CD8-positive, alpha-beta memory T cell (primary cell): ENCODE data around the gene CLEC19A. TPM values are rescaled to one million over a fixed set of nuclear protein-coding genes. Genes with fewer than 3 reads are reported as not detected.

Source experiments
- CTCF ChIA-PET: fragments of 350-600 bp; sonication (Branson Sonifier 250); formaldehyde crosslinking; loops from one replicate; lab custom pipeline; 2021; ENCODE audit warnings: antibody characterized with exemption; lab: Charles Lee
- POLR2A ChIA-PET: fragments of 350-600 bp; sonication (Branson Sonifier 250); formaldehyde crosslinking; loops from one replicate; lab custom pipeline; 2021; ENCODE audit warnings: antibody characterized with exemption; lab: Charles Lee
- DNase-seq, 5 donors: peaks; one replicate each; pipeline versions ENCODE4 v3.0.0 to v3.0.0-alpha.2; 2020 to 2022; ENCODE audit warnings: mixed read lengths in 1 of 5
- H3K27ac ChIP-seq: one replicate; pipeline ENCODE4 v1.7.0; 2013; ENCODE audit warnings: low read depth, mild to moderate bottlenecking, low read length, moderate library complexity
- H3K27me3 ChIP-seq: 2 replicates; pipeline ENCODE4 v1.7.0; 2013; ENCODE audit warnings: low read length, mild to moderate bottlenecking; ENCODE audit not compliant: insufficient read depth, poor library complexity, severe bottlenecking
- H3K36me3 ChIP-seq: 2 replicates; pipeline ENCODE4 v1.7.0; 2013; ENCODE audit warnings: mild to moderate bottlenecking, low read length, moderate library complexity; ENCODE audit not compliant: insufficient read depth
- H3K4me1 ChIP-seq: 2 replicates; pipeline ENCODE4 v1.7.0; 2013; ENCODE audit warnings: mild to moderate bottlenecking, low read length, moderate library complexity; ENCODE audit not compliant: insufficient read depth
- H3K4me3 ChIP-seq: 2 replicates; pipeline ENCODE4 v1.7.0; 2013; ENCODE audit warnings: mild to moderate bottlenecking, low read length
- H3K9me3 ChIP-seq: 2 replicates; pipeline ENCODE4 v1.7.0; 2013; ENCODE audit warnings: mild to moderate bottlenecking, low read length
- H3K27ac Mint-ChIP-seq, 8 donors: one replicate each; pipeline ENCODE4 v1.8.0; 2020 to 2021; ENCODE audit warnings: mixed read lengths in 8 of 8, mild to moderate bottlenecking in 6 of 8, inconsistent platforms in 3 of 8, moderate library complexity in 3 of 8
- H3K27me3 Mint-ChIP-seq, 2 donors: one replicate each; pipeline ENCODE4 v1.8.0; 2020 to 2021; ENCODE audit warnings: mixed read lengths in 2 of 2, mild to moderate bottlenecking in 1 of 2, moderate library complexity in 1 of 2
- H3K36me3 Mint-ChIP-seq, 3 donors: one replicate each; pipeline ENCODE4 v1.8.0; 2020 to 2021; ENCODE audit warnings: mixed read lengths in 3 of 3, inconsistent platforms in 1 of 3, mild to moderate bottlenecking in 1 of 3
- H3K4me1 Mint-ChIP-seq, 3 donors: one replicate each; pipeline ENCODE4 v1.8.0; 2020 to 2021; ENCODE audit warnings: mixed read lengths in 3 of 3, inconsistent platforms in 1 of 3, mild to moderate bottlenecking in 1 of 3
- H3K4me3 Mint-ChIP-seq, 7 donors: one replicate each; pipeline ENCODE4 v1.8.0; 2020 to 2021; ENCODE audit warnings: mixed read lengths in 7 of 7, mild to moderate bottlenecking in 6 of 7, moderate library complexity in 4 of 7, inconsistent platforms in 2 of 7
- H3K9me3 Mint-ChIP-seq, 5 donors: one replicate each; pipeline ENCODE4 v1.8.0; 2020 to 2022; ENCODE audit warnings: mixed read lengths in 5 of 5, mild to moderate bottlenecking in 3 of 5, moderate library complexity in 2 of 5, inconsistent platforms in 1 of 5
- polyA plus RNA-seq: library from polyadenylated mRNA; unstranded; fragments of 300-500 nt; fragmentation: Illumina TruSeq; gene quantifications from one replicate; pipeline ENCODE4 v1.2.3, GENCODE V29; 2021
- total RNA-seq, 2 experiments: library from RNA; stranded (reverse); gene quantifications; one replicate each; pipeline ENCODE4 v1.2.3, GENCODE V29; 2021

Gene CLEC19A
- total and polyA plus RNA-seq, 3 experiments from 2014 or later = not detected

DNA sequence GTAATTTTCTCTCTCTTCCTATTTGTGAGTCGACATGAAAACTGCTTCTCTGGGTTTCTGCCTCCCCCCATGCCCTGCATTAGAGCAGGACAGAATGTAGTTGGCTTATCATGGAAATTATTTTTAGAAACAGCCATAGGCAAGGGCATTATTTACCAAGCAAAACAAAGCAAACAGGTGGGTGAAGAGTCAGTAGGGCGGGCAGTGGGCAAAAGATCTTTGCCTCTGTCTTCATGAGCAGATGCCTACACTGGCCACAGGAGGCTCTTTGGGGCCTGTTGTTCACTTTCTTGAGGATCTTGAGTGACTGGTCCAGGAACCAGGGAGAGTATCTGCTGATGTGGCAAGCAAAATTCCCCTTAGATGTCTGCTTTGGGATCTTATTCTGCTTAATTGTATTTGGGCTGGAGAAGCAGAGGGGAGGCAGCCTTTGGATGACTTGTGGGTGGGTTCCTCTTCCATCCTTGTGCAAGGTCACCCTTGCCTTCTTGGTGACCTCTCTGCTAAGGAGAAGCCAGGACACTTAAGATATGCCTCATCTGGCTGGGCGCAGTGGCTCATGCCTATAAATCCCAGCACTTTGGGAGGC, 42.5 kb upstream of the CLEC19A start:
- H3K4me3 Mint-ChIP-seq = no peak overlapping the region
- ChIA-PET CTCF (no interaction called here), POLR2A (no interaction called here)
- H3K36me3 ChIP-seq = no peaks in the 10 kb centered on the region
- peaks cover 0 to 3% (median 0%) of the 10 kb centered on the region in 5 donors for H3K9me3 Mint-ChIP-seq
- no peaks in the 10 kb centered on the region for H3K4me1 ChIP-seq
- no peak for DNase-seq
- no peaks in the 10 kb centered on the region for H3K4me1 Mint-ChIP-seq
- peaks cover 3% of the 10 kb centered on the region in 2 donors for H3K27me3 Mint-ChIP-seq
- H3K9me3 ChIP-seq = no peaks in the 10 kb centered on the region
- no peaks in the 10 kb centered on the region for H3K27me3 ChIP-seq
- H3K36me3 Mint-ChIP-seq = no peaks in the 10 kb centered on the region
- H3K27ac ChIP-seq = no peak overlapping the region
- H3K27ac Mint-ChIP-seq = no peak overlapping the region
- H3K4me3 ChIP-seq = no peak overlapping the region

DNA sequence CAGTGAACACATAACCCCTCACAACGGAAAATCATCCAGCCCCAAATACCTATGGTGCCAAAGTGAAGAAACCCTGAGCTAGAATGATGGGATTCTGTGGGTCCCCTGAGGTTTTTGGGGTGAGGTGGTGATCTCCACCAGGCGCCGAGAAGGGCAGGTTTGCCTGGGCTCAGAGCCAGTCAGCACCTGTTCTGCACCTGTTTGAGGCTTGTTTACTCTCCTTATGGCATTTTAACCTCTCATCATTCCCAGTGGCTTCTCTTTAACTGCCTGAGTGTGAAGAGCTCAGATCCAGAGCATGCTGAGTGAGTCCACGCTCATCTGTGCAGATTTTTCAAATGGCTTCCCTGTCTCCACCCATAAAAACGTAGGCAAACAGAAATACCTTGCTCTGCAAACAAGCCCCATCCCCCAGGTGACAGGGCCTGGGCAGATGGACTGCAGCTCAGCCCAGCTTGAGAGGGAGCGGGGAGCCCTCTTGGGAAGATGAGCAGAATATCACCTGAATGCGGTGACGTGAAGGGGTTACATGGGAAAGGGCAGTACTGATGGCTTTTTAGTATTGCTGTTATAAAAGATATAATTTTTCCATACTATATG, 40.1 kb upstream of the CLEC19A start:
- H3K4me3 ChIP-seq = no peak overlapping the region
- no peaks in the 10 kb centered on the region for H3K36me3 Mint-ChIP-seq
- no peak for DNase-seq
- no peaks in the 10 kb centered on the region for H3K27me3 ChIP-seq
- no peak overlapping the region for H3K4me3 Mint-ChIP-seq
- H3K27ac ChIP-seq = no peak overlapping the region
- H3K4me1 Mint-ChIP-seq = no peaks in the 10 kb centered on the region
- peaks cover 3% of the 10 kb centered on the region in 2 donors for H3K27me3 Mint-ChIP-seq
- CTCF ChIA-PET = no interaction called here
- H3K27ac Mint-ChIP-seq = no peak overlapping the region
- peaks cover 0 to 3% (median 0%) of the 10 kb centered on the region in 5 donors for H3K9me3 Mint-ChIP-seq
- no peaks in the 10 kb centered on the region for H3K4me1 ChIP-seq
- no peaks in the 10 kb centered on the region for H3K36me3 ChIP-seq
- POLR2A ChIA-PET = no interaction called here
- no peaks in the 10 kb centered on the region for H3K9me3 ChIP-seq

DNA sequence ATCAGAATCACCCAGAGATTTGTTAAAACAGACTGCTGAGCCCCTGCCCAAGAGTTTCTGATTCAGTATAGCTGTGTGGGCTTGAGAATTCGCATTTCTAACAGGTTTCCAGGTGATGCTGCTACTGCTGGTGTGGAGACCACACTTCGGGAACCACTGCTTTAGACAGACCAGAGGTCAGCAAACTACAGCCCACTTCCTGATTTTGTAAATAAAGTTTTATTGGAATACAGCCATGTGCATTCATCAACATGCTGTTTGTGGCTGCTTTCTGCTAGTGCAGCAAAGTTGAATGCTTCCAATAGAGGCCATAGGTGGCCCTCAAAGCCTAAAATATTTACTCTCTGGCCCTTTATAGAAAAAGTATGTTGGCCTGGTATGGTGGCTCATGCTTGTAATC, 32.6 kb upstream of the CLEC19A start:
- H3K27ac ChIP-seq = no peak overlapping the region
- peaks cover 4 to 15% of the 10 kb centered on the region in 2 donors for H3K27me3 Mint-ChIP-seq
- no peaks in the 10 kb centered on the region for H3K4me1 Mint-ChIP-seq
- no peak overlapping the region for H3K4me3 Mint-ChIP-seq
- H3K36me3 Mint-ChIP-seq = no peaks in the 10 kb centered on the region
- H3K4me1 ChIP-seq = no peaks in the 10 kb centered on the region
- no peak for DNase-seq
- ChIA-PET POLR2A (no interaction called here), CTCF (no interaction called here)
- no peaks in the 10 kb centered on the region for H3K36me3 ChIP-seq
- H3K27ac Mint-ChIP-seq = no peak overlapping the region
- H3K27me3 ChIP-seq = no peaks in the 10 kb centered on the region
- H3K4me3 ChIP-seq = no peak overlapping the region
- H3K9me3 ChIP-seq = no peaks in the 10 kb centered on the region
- no peaks in the 10 kb centered on the region for H3K9me3 Mint-ChIP-seq

DNA sequence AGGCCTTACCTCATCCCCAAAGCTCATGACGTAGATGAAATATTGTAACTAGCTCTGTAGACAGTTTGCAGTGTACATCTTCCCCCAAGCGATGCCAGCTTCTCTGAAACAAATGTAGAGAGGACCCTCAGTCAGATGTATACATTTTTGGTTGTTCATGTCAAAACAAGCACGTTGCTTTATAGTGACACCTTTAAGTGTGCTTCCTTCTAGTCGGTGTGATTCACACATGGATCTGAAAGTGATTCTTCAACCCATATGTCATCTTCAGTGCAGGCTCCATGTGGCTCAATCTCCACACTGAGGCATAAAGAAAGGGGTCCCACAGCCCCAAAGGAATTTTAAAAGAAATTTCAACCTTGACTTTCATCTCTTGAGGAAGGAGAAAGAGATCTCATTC, 30.9 kb upstream of the CLEC19A start:
- H3K36me3 ChIP-seq = no peaks in the 10 kb centered on the region
- Mint-ChIP-seq H3K27me3 (peaks cover 7 to 22% of the 10 kb centered on the region in 2 donors), H3K4me3 (no peak overlapping the region), H3K4me1 (no peaks in the 10 kb centered on the region), H3K36me3 (no peaks in the 10 kb centered on the region), H3K9me3 (no peaks in the 10 kb centered on the region), H3K27ac (no peak overlapping the region)
- no peaks in the 10 kb centered on the region for H3K27me3 ChIP-seq
- no peak overlapping the region for H3K4me3 ChIP-seq
- no peaks in the 10 kb centered on the region for H3K4me1 ChIP-seq
- DNase-seq = no peak
- CTCF ChIA-PET = no interaction called here
- no peaks in the 10 kb centered on the region for H3K9me3 ChIP-seq
- no peak overlapping the region for H3K27ac ChIP-seq
- POLR2A ChIA-PET = no interaction called here

DNA sequence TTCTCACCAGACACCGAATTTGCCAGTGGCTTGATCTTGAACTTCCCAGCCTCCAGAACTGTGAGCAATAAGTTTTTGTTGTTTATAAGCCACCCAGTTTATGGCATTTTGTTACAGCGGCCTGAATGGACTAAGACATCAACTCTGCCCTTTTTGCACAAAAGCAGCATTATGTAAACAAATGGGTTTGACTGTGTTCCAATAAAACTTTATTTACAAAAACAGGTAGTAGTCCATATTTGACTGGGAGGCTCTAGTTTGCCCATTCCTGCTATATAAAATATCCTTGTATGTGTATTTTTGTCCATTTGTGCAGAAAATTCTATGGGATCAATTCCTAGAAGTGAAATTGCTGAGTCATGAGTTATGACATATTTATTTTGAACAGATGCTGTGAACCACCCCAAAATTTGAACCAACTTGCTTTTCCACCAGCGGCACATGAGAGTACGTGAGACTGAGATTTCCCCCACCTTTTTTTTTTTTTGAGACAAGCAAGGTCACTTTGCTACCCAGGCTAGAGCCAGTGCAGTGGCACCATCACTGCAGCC, 21.3 kb upstream of the CLEC19A start:
- H3K27me3 ChIP-seq = no peaks in the 10 kb centered on the region
- no peaks in the 10 kb centered on the region for H3K36me3 ChIP-seq
- peaks cover 0 to 3% of the 10 kb centered on the region in 2 donors for H3K27me3 Mint-ChIP-seq
- H3K27ac Mint-ChIP-seq = no peak overlapping the region
- CTCF ChIA-PET = no interaction called here
- no peaks in the 10 kb centered on the region for H3K4me1 ChIP-seq
- H3K9me3 Mint-ChIP-seq = peaks cover 4 to 15% (median 7%) of the 10 kb centered on the region in 5 donors
- H3K36me3 Mint-ChIP-seq = no peaks in the 10 kb centered on the region
- no peak overlapping the region for H3K4me3 Mint-ChIP-seq
- H3K4me3 ChIP-seq = no peak overlapping the region
- POLR2A ChIA-PET = no interaction called here
- DNase-seq = no peak
- no peaks in the 10 kb centered on the region for H3K4me1 Mint-ChIP-seq
- no peaks in the 10 kb centered on the region for H3K9me3 ChIP-seq
- no peak overlapping the region for H3K27ac ChIP-seq

DNA sequence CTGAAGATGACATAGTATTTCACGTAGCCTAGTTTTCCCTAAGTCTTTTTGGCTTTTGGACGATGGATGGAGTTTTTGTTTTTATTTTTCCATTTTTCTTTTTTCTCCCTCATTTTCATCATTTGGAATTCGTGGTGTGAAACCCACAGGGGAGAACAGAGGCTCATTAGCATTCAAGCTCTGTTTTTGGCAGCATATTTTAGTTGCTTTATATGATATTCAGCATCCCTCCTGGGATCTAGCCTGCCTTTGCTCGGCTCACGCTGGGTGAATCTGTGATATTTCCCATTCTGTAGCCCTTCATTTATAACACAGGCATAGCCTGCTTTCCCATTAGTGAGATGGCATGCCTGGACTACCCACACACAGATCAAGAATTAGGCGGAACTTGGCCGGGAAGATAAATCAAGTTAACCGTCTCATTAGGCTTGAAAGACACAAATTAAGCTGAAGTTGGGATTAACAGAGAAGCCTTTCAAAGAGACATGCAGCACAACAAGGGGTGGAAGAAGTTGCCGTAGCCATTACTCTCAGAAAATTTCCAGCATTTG, 20.1 kb upstream of the CLEC19A start:
- Mint-ChIP-seq H3K27me3 (no peaks in the 10 kb centered on the region), H3K27ac (no peak overlapping the region), H3K9me3 (peaks cover 4 to 15% (median 7%) of the 10 kb centered on the region in 5 donors), H3K4me3 (no peak overlapping the region), H3K4me1 (no peaks in the 10 kb centered on the region), H3K36me3 (no peaks in the 10 kb centered on the region)
- ChIA-PET POLR2A (no interaction called here), CTCF (no interaction called here)
- Histone ChIP-seq H3K4me3 (no peak overlapping the region), H3K27me3 (no peaks in the 10 kb centered on the region), H3K36me3 (no peaks in the 10 kb centered on the region), H3K4me1 (no peaks in the 10 kb centered on the region), H3K27ac (no peak overlapping the region), H3K9me3 (no peaks in the 10 kb centered on the region)
- DNase-seq = no peak

DNA sequence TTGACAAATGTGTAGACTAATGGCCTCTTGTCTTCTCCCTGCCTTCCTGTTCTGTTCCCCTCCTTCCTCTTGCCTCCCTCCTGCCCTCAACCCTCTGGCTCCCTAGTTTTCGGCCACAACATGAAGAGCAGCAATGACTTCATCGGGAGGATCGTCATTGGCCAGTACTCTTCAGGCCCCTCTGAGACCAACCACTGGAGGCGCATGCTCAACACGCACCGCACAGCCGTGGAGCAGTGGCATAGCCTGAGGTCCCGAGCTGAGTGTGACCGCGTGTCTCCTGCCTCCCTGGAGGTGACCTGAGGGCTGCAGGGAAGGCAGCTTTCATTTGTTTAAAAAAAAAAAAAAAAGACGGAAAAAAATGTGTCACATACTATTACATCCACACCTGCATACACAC, 18.8 kb upstream of the CLEC19A start:
- H3K27ac ChIP-seq = no peak overlapping the region
- H3K9me3 ChIP-seq = no peaks in the 10 kb centered on the region
- Mint-ChIP-seq H3K36me3 (no peaks in the 10 kb centered on the region), H3K4me1 (no peaks in the 10 kb centered on the region), H3K27ac (no peak overlapping the region), H3K9me3 (peaks cover 4 to 15% (median 7%) of the 10 kb centered on the region in 5 donors), H3K4me3 (peak overlapping the region in 1 of 7 donors; percentile 34), H3K27me3 (peaks cover 2 to 3% of the 10 kb centered on the region in 2 donors)
- ChIA-PET POLR2A (no interaction called here), CTCF (no interaction called here)
- no peak for DNase-seq
- no peaks in the 10 kb centered on the region for H3K27me3 ChIP-seq
- H3K4me1 ChIP-seq = no peaks in the 10 kb centered on the region
- no peaks in the 10 kb centered on the region for H3K36me3 ChIP-seq
- no peak overlapping the region for H3K4me3 ChIP-seq

DNA sequence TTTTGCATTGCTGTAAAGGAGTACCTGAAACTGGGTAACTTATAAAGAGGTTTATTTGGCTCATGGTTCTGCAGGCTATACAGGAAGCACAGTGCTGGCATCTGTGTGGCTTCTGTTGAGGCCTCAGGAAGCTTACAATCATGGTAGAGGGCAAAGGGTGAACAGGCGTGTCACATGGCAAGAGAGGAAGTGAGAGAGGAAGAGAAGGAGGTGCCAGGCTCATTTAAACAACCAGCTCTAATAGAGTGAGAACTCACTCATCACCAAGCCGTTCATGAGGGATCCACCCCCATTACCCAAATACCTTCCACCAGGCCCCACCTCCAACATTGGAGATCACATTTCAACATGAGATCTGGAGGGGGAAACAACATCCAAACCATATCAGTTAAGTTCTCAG, 16.4 kb upstream of the CLEC19A start:
- no peaks in the 10 kb centered on the region for H3K36me3 Mint-ChIP-seq
- ChIA-PET CTCF (no interaction called here), POLR2A (no interaction called here)
- Histone ChIP-seq H3K4me3 (no peak overlapping the region), H3K9me3 (no peaks in the 10 kb centered on the region), H3K27ac (no peak overlapping the region), H3K36me3 (no peaks in the 10 kb centered on the region), H3K4me1 (no peaks in the 10 kb centered on the region), H3K27me3 (no peaks in the 10 kb centered on the region)
- H3K27me3 Mint-ChIP-seq = peaks cover 2 to 7% of the 10 kb centered on the region in 2 donors
- H3K4me3 Mint-ChIP-seq = no peak overlapping the region
- no peak overlapping the region for H3K27ac Mint-ChIP-seq
- H3K4me1 Mint-ChIP-seq = no peaks in the 10 kb centered on the region
- DNase-seq = no peak
- peaks cover 4 to 11% (median 5%) of the 10 kb centered on the region in 5 donors for H3K9me3 Mint-ChIP-seq
